ENCODE measurements around the gene SMIM8.

DNA sequence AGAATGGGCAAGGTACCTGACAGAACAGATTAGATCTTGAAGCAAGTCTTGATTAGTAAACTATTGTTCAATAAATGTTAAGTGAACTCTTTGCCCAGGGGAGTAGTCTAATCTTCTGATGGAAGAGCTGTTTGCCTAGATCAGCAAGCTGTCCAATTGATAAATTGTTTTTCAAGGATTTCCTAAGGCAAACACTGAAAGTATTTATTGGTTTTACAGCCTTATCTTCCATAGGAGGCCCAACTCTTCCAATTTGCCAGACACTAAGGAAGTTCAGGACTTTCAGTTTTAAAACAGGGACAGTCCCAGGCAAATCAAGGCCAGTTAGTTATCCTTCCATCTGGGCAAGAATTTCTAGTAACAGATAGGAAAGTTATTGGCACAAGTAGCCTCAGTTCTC lies 20.4 kb downstream of the SMIM8 start:
- TF ChIP-seq POLR2A (IDR thresholded peaks at IDR 0.05) (no peak), CTCF (IDR thresholded peaks at IDR 0.05 in 4 of 5, conservative IDR thresholded peaks at IDR 0.05 in 1 of 5) (no peak)

Measured in gastrocnemius medialis (tissue), 4 donors.